ENCODE measurements around the gene EIF4ENIF1.

GRCh38 chr22:31503211-31503964, 13.7 kb upstream of the EIF4ENIF1 start:
- no peak for TF ChIP-seq CTCF (IDR thresholded peaks at IDR 0.05)
- no peak for TF ChIP-seq POLR2A (IDR thresholded peaks at IDR 0.05)

All from right lobe of liver (tissue), 4 donors.